ENCODE measurements around the gene FZD10.

Gene FZD10

DNA sequence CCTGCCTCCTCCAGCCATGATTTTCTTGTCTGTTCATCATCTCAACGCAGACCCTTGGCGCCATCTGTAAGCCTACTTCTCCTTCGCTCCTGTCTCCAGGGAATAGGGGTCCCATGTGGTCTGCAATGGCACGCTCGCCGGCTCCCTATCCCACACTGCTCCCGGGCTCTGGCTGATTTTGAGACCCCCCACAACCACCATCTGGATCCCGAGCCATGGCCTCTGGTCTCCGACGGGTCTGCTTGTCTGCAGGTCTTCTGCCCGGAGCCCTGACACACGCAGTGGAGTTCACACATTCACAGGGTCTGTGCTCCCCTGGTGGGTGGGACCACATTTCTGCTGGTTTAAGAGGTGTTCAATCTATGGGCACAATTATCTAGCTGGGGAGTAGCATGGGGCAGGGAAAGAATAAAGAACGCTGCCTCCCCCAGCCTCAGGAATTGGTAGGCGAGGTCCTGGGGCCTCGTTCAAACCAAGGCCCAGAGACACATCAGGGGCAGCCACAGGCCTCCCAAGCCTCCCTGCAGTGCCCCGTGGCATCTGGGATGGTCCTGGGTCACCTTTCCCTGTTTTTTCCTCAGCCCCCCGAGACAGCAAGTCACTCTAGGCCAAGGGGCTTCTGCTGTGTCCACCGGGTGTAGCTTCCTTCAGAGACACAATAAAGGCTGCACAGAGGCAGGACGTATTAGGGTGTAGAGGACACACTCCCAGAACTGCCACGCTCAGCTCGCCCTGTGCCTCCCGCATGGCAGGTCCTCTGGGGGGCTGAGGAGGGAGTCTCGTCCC lies 21.5 kb downstream of the FZD10 start:
- no peak for DNase-seq

DNA sequence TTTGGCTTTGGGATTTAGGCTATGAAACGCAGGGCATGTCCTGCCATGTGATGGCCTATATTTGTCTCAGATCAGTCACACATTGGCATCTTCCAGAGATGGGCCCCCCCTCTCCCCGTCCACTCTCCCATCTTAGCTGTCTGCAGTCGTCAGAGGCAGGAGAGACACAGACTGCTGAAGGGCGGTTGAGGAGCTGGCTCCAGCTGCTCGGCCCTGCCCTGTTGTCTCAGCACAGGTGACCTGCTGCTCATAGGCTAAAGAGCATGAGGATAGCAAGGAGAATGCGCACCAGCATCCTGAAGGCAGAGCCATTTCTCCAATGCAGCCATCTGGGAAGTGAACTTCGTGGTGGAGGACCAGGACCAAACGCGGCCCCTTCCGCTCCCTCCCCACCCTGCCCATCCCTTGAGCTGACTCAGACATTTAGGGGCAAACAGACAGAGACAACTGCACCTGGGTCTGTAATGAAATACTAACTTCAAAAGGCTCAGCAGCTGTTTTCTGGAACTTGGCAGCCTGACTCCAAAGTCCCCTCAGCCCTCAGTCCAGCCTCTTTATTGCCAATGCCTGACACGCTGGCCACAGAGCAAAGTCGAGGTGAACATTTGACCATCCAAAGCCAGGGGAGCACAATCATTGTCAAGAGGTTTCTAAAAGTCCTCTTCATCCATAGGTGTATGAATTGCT lies 22.3 kb downstream of the FZD10 start:
- DNase-seq = no peak

DNA sequence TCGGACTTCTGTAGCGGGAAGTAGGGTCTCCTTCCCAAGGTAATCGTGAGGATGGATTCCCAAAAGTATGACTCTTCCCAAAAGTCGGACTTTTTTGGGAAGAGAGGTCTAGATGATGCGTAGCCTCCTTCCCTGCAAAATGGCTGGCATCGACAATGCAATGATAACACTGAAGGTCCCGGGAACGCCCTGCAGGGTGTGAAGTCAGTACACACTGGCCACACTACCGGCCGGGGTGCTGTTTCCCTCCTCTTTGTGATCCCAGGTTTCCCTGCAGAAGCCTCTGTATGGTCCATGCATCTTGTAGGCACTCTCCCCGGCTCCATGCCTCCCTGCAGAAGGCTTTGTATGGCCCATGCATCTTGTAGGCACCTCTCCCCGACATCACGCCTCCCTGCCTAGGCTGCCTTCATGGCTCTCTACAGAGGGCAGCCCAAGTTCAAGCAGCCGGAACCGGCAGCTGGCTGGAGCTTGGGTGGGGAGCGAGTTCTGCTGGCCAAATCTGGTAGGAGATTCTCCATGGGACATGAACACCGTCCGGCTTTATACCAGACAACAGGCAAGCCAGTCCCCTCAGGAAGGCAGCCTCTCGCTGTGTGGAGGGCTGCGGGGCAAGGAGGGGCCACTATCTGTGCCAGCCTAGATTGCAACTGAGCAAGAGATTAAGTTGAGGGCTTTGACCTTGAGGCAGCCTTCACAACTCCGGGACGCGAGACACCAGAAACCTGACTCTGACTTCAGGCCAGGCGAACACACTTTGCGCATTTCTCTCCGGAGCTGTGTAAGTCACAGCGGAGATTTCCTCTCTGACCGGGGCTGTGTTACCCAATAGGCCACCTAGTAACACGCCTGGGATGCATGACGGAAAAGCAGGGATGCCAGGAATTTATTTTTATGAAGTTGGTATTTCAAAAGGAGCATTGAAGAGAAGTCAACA lies 23.5 kb downstream of the FZD10 start:
- DNase-seq = no peak

DNA sequence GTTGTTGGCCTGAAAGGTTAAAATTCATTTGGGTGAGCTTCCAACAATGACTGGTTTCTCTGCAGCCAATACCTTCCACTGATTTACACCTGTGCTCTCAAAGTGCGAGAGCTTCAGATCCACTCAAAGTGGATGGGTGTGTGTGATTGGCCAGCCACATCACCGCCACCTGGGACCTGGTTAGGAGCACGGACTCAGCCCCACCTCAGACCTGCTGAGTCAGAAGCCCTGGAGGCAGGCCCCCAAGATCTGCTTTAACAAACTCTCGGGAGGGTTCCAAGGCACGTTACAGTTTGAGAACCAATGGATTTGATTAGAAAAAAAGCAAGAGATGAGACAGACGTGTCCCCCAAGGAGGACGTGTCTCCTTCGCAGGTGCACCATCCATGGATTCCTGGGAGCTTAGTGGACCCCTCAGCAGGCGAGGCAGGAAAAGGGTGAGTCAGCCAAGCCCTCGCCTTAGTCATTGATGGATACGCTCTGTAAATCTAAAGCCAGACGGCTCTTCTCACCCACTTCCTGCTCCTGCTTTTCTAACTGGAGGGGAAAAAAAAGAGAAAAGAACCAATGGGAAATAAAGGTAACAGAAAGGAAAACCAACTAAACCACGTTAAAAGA lies 24.5 kb downstream of the FZD10 start:
- DNase-seq = no peak

DNA sequence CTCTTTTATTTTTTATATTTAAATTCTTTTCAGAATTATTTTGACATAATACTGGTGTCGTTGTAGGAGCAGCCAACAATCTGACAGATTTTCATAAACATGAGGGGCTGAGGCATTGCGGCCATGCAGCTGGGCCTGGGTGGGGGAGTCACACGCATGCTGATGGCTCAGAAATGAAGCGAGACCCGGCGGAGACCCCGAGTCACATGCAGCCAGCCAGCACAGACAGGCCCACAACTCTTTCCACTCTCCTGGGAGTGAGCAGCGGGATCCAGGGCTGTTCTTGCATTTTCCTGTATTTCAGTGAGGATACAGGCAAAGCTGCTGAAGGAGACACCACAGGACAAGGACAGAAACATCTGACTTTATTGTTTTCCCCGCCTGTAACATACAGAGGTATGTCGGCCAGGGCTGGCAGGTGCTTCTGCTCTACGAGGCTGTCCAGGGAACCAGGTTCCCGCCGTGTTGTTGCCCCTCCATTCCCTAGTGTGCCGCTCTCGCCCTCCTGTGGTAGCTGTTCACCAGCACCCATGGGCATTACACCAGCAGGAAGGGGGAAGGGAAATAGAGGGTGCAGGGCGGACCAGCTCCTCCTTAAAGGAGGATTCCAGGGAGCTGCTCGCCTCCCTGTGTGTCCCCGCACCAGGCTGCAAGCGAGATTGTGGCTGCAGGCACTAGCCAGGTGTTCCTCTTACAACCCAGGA lies 30.5 kb downstream of the FZD10 start:
- no peak for DNase-seq

DNA sequence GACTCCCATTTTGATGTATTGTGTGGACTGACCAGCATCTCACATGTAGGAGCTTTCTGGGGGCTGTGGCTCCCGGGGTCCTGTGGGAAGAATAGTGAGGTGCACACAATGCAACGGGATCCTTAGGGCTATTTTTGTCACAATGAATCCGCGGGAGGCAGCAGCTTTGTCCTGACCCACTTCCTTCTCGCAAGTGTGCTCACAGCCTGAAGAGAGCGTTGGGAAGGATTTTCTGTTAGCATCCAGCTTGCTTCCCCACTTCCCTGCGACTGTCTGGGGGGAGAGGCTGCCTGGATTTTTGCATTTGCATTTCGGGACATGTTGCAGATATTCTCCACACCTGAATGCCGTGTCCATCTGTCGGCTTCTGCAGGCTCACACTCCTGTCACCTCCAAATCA lies 31.9 kb downstream of the FZD10 start:
- DNase-seq = no peak

DNA sequence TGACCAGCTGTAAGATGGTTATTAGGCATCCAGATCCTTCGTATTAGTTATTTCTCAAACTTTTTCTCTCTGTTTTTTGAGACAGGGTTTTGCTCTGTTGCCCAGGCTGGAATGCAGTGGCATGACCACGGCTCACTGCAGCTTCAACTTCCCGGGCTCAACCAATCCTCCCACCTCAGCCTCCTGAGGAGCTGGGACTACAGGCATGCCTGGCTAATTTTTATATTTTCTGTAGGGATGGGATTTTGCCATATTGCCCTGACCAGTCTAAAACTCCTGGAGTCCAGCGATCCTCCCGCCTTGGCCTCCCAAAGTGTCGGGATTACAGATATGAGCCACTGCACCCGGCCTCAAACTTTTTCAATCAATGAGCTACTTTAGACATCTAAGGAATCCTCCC lies 33.1 kb downstream of the FZD10 start:
- DNase-seq = no peak

DNA sequence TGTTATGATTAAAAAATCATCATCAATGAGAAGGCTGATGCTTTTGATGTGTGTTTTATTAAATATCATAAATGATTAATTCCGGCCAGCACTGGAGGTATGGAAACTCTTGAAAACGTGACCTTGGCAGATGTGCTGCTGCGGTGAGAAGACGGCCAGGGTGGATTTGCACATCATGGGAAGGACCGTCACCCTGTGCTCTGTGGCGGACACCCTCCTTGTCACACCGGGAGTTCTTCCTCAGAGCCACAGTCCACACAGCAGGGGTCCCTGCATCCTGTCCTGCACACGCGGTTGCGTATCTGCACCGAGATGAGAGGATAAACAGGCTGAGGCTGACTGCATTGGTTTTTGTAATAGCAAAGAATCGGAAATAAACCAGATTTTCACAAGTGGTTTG lies 33.5 kb downstream of the FZD10 start:
- DNase-seq = no peak

DNA sequence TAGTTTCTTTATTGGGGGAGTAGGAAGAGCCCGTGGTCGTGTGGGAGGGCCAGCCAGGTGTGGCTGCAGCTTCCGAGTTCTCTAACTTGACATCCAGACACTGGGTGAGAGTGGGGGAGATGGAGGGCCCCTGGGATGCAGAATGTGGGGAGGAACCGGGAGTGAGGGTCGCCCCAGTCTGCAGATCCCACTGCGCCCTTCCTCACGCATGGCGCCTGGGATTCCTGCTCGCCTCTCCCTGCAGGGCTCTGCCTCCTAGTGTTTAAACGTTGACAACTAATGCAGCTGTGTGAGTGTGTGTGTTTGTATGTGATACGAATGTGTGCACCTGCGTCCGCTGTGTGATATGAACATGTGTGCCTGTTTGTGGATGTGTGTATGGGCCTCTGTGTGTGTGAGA lies 34.6 kb downstream of the FZD10 start:
- no peak for DNase-seq

DNA sequence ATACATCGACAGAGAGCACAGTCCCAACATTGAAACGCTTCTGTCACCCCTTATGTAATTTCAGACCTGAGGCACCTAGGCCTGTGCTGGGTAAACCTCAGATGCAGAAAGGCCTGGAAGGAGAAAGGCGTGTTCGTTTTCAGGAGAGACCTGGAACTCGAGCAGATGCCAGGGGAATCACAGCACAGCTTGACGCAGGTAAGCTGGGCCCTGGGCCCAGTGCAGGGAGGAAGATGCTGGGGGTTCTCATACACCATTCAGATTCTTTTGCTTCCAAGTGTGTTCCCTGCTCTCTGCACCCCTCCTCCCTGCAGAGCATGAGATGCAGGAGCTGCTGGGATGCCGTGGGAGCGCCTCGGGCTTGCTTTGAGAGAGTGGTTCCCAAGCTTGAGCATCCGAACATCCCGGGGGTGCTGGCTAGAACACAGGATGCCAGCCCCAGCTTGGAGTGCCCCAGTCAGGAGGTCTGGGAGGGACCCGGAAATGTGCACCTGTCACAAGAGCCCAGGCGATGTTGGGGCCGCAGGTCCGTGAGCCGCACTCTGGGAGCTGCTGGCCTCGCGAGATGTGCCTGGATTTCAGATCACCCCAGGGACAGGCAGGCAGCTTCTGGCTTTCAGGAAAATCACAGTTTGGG lies 35.9 kb downstream of the FZD10 start:
- DNase-seq = no peak

DNA sequence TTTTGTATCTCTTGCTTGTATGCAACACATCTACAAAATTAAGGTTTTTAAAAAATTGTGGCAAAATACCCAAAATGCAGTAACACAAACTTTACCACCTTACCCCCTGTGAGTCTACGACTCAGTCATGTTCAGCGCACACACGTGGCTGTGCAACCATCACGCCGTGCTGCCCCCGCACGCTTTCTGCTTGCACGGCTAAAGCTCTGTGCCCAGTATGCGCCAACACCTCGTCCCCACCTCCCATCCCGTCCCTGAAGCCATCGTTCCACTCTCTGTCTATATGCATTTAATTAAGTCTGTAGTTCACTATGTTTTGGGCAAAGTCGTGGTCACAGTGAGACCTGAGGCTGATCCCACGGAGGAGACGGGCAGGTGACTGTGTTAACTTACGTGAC lies 36.4 kb downstream of the FZD10 start:
- DNase-seq = no peak

DNA sequence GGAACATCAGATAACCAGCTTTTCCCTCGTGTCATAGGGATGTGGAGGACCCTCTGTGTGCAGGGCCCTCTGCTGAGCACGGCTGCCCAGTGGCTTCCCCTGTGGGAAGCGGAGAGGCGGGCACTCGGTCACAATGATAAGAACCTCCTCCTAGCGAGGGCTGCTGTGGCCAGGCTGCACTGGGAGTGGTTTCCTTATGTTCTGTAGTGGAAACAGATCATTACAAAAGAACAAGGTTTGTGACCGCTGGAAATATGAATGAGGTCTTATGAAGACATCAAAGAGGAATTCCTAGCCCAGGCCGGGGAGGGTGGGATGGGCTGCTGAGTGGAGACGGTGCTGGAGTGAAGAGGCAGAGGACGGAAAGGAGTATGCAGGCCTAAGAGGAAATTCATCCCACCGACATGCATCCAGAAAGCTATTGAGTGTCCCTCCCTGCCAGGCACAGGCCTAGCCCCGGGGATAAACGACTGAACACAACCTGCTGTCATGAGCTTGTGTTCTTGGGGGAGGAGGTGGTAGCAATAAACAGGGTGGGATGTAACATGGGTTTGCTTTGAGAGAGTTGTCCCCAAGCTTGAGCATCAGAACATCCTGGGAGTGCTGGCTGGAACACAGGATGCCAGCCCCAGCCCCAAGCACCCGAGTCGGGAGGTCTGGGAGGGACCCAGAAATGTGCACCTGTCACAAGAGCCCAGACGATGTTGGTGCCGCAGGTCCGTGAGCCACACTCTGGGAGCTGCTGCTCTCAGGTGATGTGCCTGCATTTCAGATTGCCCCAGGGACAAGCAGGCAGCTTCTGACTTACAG lies 37.5 kb downstream of the FZD10 start:
- DNase-seq = no peak

DNA sequence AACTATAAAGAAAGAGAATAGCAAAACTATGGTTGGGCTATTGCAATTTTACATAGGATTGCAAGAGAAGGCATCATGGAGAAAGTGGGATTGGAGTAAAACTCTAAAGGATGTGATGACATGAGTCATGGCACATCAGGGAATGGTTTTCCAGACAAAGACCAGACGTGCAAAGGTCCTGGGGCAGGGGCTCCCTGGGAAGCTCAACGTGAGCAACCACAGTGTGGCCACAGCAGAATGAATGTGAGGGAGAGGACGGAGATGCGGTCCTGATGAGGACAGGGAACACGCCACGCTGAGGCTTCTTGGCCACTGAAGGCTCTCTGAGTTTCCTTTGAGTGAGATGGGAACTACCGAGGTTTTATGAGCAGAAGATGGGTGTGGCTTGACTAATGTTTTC lies 38.2 kb downstream of the FZD10 start:
- DNase-seq = no peak

DNA sequence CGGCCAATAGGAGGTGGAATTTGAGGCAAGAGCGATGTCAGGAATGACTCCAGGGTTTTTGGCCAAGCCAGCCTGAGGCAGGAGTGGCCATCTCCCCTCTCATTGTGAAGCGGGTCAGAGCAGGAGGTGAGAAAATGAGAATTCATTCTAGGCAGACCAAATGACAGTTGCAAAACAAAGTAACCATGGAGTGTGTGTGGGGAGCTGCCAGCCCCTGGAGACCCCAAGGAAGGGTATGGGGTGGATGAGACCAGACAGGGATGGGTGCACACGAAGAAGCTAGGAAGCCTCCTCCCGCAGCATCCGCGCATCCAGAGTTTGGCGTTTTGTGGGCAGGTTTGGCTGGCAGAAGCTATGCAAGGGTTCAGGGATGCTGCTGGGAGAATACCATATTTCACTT lies 38.8 kb downstream of the FZD10 start:
- DNase-seq = no peak

DNA sequence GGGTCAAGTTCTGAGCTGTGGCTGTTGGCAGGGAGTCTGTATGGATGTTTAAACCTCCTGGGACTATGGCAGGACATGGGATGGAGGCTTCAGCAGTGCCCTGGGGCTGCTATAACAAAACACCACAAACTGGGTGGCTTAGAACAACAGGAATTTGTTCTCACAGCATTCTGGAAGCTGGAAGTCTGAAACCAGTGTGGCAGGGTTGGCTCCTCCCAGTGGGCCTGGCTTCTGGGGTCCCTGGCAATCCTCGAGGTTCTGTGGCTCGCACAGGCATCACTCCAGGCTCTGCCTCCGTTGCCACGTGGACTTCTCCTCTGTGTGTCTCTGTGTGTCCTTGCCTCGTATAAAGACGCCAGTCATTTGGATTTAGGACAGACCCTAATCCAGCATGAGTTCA lies 39.9 kb downstream of the FZD10 start:
- no peak for DNase-seq

DNA sequence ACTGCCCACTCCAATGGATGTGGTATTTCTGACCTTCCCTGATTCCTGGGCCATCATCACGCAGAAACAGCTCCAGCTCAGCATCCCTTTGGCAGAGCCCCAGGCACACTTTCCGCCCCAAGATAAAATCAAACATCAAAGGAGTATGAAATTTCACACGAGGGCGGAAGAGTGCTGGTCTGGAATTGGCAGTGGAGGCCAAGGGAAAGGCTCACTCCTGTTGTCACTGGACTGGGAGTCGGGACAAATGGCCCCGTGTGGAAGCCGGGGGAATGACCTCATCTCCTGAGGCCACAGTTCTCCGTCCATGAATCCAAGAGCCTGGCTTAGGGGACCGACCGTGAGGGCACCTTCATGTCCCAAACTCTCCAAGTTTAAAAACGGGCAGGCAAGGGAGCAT lies 40.9 kb downstream of the FZD10 start:
- no peak for DNase-seq

DNA sequence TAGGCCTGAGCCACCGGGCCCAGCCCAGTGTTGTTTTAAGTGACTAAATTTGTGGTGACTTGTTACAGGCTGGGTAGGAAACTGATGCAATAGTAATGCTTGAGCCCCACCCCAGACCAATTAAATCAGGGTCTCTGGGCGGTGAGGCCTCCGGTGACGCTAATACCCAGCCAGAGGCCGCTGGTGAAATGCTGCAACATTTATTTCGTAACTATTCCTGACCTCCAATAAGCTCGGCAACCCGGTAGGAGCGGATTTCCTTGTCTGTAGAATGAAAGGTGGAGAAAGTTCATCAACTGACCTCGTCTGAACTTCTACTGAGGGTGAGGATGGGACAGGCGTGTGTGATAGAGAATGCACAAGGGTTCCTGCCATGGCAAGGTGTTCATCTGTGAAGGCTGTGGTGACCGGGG lies 42.3 kb downstream of the FZD10 start:
- no peak for DNase-seq

DNA sequence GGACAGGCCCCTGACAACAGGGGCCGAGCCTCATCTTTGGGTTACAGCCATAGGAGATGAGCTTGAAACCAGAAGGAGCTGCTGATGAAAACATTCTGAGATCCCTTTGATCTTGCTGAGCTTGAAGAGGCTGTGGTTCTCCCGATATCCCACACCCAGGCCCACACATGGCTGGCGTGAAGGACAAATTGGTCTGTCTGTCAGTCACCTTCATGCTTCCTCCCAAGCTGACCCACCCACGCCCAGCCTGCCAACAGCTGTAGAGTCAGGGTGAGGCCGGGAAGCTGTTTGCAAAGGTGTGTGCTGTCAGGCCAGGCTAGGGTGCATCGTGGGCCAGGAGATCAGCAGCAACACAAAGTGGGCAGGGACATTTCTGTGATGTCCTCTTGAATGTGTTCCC lies 43.2 kb downstream of the FZD10 start:
- DNase-seq = no peak

DNA sequence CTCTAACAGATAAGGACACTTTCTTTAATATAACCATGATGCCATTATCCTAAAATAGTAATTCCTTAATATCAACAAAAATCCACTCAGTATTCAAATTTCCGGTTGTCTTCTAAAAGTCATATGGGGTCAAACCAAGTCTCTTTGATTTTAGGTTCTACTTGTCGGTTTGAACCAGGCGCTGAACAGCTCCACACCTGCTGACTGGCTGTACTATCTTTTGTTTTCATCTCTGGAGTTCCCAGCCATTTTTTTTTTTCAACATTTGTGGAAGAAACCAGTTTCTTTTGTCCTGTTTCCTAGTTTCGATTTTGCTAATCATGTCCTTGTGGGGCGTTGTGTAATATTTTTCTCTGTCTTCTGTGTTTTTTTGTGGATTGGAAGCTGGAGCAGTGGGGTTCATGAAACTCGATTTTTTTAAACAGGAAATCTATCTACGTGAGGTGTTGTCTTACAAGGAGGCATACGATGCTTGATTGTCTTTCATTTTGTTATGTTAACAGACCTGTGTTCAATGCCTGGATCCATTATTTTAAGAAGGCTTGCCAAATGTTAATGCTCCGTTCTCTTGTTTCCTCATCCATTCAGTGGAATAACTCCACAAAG lies 50.2 kb downstream of the FZD10 start:
- DNase-seq = no peak

DNA sequence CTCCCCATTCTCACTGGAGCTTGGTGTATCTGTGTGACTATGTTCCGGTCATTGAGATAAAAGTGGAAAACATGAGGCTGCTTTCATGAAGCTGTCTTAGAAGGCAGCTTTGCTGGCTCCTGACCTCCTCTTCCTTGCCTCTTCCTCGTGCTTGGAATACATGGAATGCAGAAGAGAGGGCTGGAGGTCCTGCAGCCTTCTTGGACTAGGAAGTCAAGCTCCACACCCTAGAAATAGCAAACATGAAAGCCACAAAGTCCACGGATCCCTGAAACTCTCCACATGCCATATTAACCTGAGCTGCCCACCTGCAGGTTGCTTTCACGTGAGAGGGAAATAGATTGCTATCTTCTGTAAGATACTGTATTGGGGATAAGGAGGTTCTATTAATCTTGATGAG lies 51.0 kb downstream of the FZD10 start:
- DNase-seq = no peak

Measured in NCI-H345 (cell line).